ENCODE results near the gene DOCK1. TPM values are rescaled to one million over a fixed set of nuclear protein-coding genes. Genes with fewer than 3 reads are reported as not detected.

DOCK1 gene
- total RNA-seq, 1 donor from 2014 or later = 31.2 TPM

GRCh38 chr10:127021801-127022200 lies 116.6 kb downstream of the DOCK1 start:
- intact Hi-C loops (cut with DNase I) = no loop called here
- no peak for DNase-seq (ENCODE audit: low spot score)

- no peak for DNase-seq (ENCODE audit: low spot score)
Measured at GRCh38 chr10:127024685-127025435, 119.6 kb downstream of the DOCK1 start.

GRCh38 chr10:127027786-127028185 lies 122.6 kb downstream of the DOCK1 start:
- intact Hi-C loops (cut with DNase I) = no loop called here
- DNase-seq (ENCODE audit: low spot score) = no peak

More at GRCh38 chr10:127024685-127025435, 119.6 kb downstream of the DOCK1 start:
- intact Hi-C loops (cut with DNase I) = no loop called here

GRCh38 chr10:127028556-127028955 lies 123.3 kb downstream of the DOCK1 start:
- DNase-seq (ENCODE audit: low spot score) = no peak
- intact Hi-C loops (cut with DNase I) = no loop called here

- intact Hi-C loops (cut with DNase I) = no loop called here
- DNase-seq (ENCODE audit: low spot score) = no peak
Measured at GRCh38 chr10:127029061-127029460, 123.8 kb downstream of the DOCK1 start.

- no peak for DNase-seq (ENCODE audit: low spot score)
- intact Hi-C loops (cut with DNase I) = no loop called here
Measured at GRCh38 chr10:127033216-127034033, 128.2 kb downstream of the DOCK1 start.

- intact Hi-C loops (cut with DNase I) = no loop called here
- no peak for DNase-seq (ENCODE audit: low spot score)
Measured at GRCh38 chr10:127034034-127034633, 128.9 kb downstream of the DOCK1 start.

- intact Hi-C loops (cut with DNase I) = no loop called here
- DNase-seq (ENCODE audit: low spot score) = no peak
Measured at GRCh38 chr10:127034790-127035189, 129.6 kb downstream of the DOCK1 start.

- intact Hi-C loops (cut with DNase I) = no loop called here
- DNase-seq (ENCODE audit: low spot score) = no peak
Measured at GRCh38 chr10:127035827-127036226, 130.6 kb downstream of the DOCK1 start.

- no peak for DNase-seq (ENCODE audit: low spot score)
- intact Hi-C loops (cut with DNase I) = no loop called here
Measured at GRCh38 chr10:127036987-127037386, 131.8 kb downstream of the DOCK1 start.

- DNase-seq (ENCODE audit: low spot score) = no peak
- intact Hi-C loops (cut with DNase I) = no loop called here
Measured at GRCh38 chr10:127039435-127039834, 134.2 kb downstream of the DOCK1 start.

- intact Hi-C loops (cut with DNase I) = no loop called here
Measured at GRCh38 chr10:127040756-127041155, 135.5 kb downstream of the DOCK1 start.

GRCh38 chr10:127041552-127041951 lies 136.3 kb downstream of the DOCK1 start:
- intact Hi-C loops (cut with DNase I) = no loop called here
- no peak for DNase-seq (ENCODE audit: low spot score)

More at GRCh38 chr10:127040756-127041155, 135.5 kb downstream of the DOCK1 start:
- no peak for DNase-seq (ENCODE audit: low spot score)

- no peak for DNase-seq (ENCODE audit: low spot score)
- intact Hi-C loops (cut with DNase I) = no loop called here
Measured at GRCh38 chr10:127043301-127043700, 138.1 kb downstream of the DOCK1 start.

GRCh38 chr10:127044186-127044585 lies 139.0 kb downstream of the DOCK1 start:
- intact Hi-C loops (cut with DNase I) = no loop called here
- DNase-seq (ENCODE audit: low spot score) = no peak

- intact Hi-C loops (cut with DNase I) = no loop called here
- no peak for DNase-seq (ENCODE audit: low spot score)
Measured at GRCh38 chr10:127046975-127047877, 142.0 kb downstream of the DOCK1 start.

GRCh38 chr10:127047878-127048238 lies 142.6 kb downstream of the DOCK1 start:
- intact Hi-C loops (cut with DNase I) = no loop called here

GRCh38 chr10:127048630-127049029 lies 143.4 kb downstream of the DOCK1 start:
- intact Hi-C loops (cut with DNase I) = no loop called here
- no peak for DNase-seq (ENCODE audit: low spot score)

More at GRCh38 chr10:127047878-127048238, 142.6 kb downstream of the DOCK1 start:
- no peak for DNase-seq (ENCODE audit: low spot score)

GRCh38 chr10:127052001-127052400 lies 146.8 kb downstream of the DOCK1 start:
- DNase-seq (ENCODE audit: low spot score) = no peak
- intact Hi-C loops (cut with DNase I) = no loop called here
